Natural killer cell (primary cell): ENCODE measurements around the gene MSMO1. TPM values are rescaled to one million over a fixed set of nuclear protein-coding genes. Genes with fewer than 3 reads are reported as not detected.

ENCODE experiments used
- ATAC-seq, 3 donors: fragments of 150-1000 bp in 2 of 3; fragments of 200-7000 bp in 1 of 3; cut with Tn5 transposase; 1 replicate in 1 of 3; 2 replicates in 2 of 3; pipeline ENCODE4 v1.10.0; 2021; ENCODE audit warnings: mild to moderate bottlenecking in 2 of 3, moderate library complexity in 2 of 3
- DNase-seq, 2 donors: peaks; one replicate each; pipeline versions ENCODE4 v3.0.0 to v3.0.0-alpha.2; 2013 to 2021; ENCODE audit warnings: mixed read lengths in 1 of 2
- H3K27ac ChIP-seq: one replicate; pipeline ENCODE4 v1.5.1; 2013; ENCODE audit warnings: mild to moderate bottlenecking, low read length
- H3K27me3 ChIP-seq: one replicate; pipeline ENCODE4 v1.6.1; 2013; ENCODE audit warnings: low read length; ENCODE audit not compliant: control insufficient read depth, insufficient read depth
- H3K36me3 ChIP-seq: one replicate; pipeline ENCODE4 v1.6.1; 2013; ENCODE audit warnings: low read length; ENCODE audit not compliant: control insufficient read depth, insufficient read depth
- H3K4me1 ChIP-seq: one replicate; pipeline ENCODE4 v1.6.1; 2013; ENCODE audit warnings: low read length; ENCODE audit not compliant: control insufficient read depth, insufficient read depth
- H3K4me3 ChIP-seq: one replicate; pipeline ENCODE4 v1.5.1; 2013; ENCODE audit warnings: low read length
- H3K9me3 ChIP-seq: one replicate; pipeline ENCODE4 v1.6.1; 2013; ENCODE audit warnings: low read length; ENCODE audit not compliant: control insufficient read depth, insufficient read depth
- H3K27ac Mint-ChIP-seq, 2 donors: one replicate each; pipeline ENCODE4 v1.8.0; 2022; ENCODE audit warnings: mild to moderate bottlenecking in 2 of 2, mixed read lengths in 2 of 2, moderate library complexity in 1 of 2
- H3K27me3 Mint-ChIP-seq, 2 donors: one replicate each; pipeline ENCODE4 v1.8.0; 2022; ENCODE audit warnings: low read depth in 2 of 2, mixed read lengths in 2 of 2
- H3K36me3 Mint-ChIP-seq: one replicate; pipeline ENCODE4 v1.8.0; 2022; ENCODE audit warnings: mixed read lengths
- H3K4me1 Mint-ChIP-seq, 2 donors: one replicate each; pipeline ENCODE4 v1.8.0; 2022; ENCODE audit warnings: mixed read lengths in 2 of 2
- H3K4me3 Mint-ChIP-seq: one replicate; pipeline ENCODE4 v1.8.0; 2022; ENCODE audit warnings: mild to moderate bottlenecking, moderate library complexity, mixed read lengths
- H3K9me3 Mint-ChIP-seq, 2 donors: one replicate each; pipeline ENCODE4 v1.8.0; 2022; ENCODE audit warnings: mixed read lengths in 2 of 2
- CTCF ChIP-seq: fragments of 200-600 bp; IDR thresholded peaks from one replicate; pipeline ENCODE4 v1.8.0; 2022; ENCODE audit warnings: antibody characterized with exemption
- WGBS: methylation state at CpG from one replicate; pipeline ENCODE4 v1.1.7; 2013; ENCODE audit warnings: missing lambda C conversion rate; ENCODE audit not compliant: insufficient coverage; 5-methylcytosine and 5-hydroxymethylcytosine counted together
- intact Hi-C: fragments of 100-400 bp; cut with micrococcal nuclease; formaldehyde crosslinking; loops from one replicate; pipeline ENCODE4 v1.14.2; 2022
- total RNA-seq, 4 donors: library from RNA; stranded (reverse); fragments of 120-200 nt in 1 of 4; gene quantifications; one replicate each; pipeline versions ENCODE4 v1.2.3 to v1.2.4, GENCODE V29; 2013 to 2022

The MSMO1 gene
- total RNA-seq, 3 donors from 2014 or later (not counting 1 experiment from before 2014, with no cell fraction given) = 22.5 to 27.7 (median 23.9) TPM

DNA sequence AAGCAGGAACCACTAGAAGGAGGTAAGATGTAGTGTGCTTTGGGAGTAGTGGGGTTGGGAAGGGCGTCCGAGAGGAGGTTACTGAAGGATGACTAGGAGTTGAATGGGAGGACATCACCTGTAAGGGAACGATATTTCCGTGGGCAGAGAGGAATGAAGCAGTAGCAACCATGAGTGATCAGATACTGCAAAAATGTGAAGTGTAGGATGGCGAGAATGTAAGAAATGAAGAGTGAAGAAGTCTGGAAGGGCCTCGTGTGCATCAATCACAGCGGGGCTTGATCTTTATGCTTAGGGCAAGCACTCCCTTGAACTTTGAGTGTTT is 594 bp downstream of the MSMO1 start:
- peaks cover 29 to 39% of the 10 kb centered on the region in 2 donors for H3K4me1 Mint-ChIP-seq
- Histone ChIP-seq H3K27ac (peak overlapping the region; percentile 81), H3K36me3 (no peaks in the 10 kb centered on the region), H3K4me3 (peak overlapping the region; percentile 85), H3K9me3 (no peaks in the 10 kb centered on the region), H3K4me1 (peaks cover 12% of the 10 kb centered on the region), H3K27me3 (no peaks in the 10 kb centered on the region)
- DNase-seq (no peak), ATAC-seq (no peak)
- 2% methylated on average over 7 of the region's 7 CpGs for WGBS
- intact Hi-C loops = loop anchor here (5.0 kb wide), 1 partner anchor 121 kb away; the partner anchor contains the start of gene KLHL2
- H3K4me3 Mint-ChIP-seq = no peak overlapping the region
- no peak overlapping the region for H3K27ac Mint-ChIP-seq
- H3K36me3 Mint-ChIP-seq = no peaks in the 10 kb centered on the region
- no peak for TF ChIP-seq CTCF
- H3K9me3 Mint-ChIP-seq = no peaks in the 10 kb centered on the region
- no peaks in the 10 kb centered on the region for H3K27me3 Mint-ChIP-seq

GRCh38 chr4:165328708-165329107 is 1.2 kb downstream of the MSMO1 start:
- Mint-ChIP-seq H3K27me3 (no peaks in the 10 kb centered on the region), H3K36me3 (no peaks in the 10 kb centered on the region), H3K4me3 (no peak overlapping the region), H3K4me1 (peaks cover 29 to 39% of the 10 kb centered on the region in 2 donors), H3K9me3 (no peaks in the 10 kb centered on the region), H3K27ac (no peak overlapping the region)
- Histone ChIP-seq H3K4me1 (peaks cover 12% of the 10 kb centered on the region), H3K27ac (no peak overlapping the region), H3K4me3 (no peak overlapping the region), H3K36me3 (no peaks in the 10 kb centered on the region), H3K9me3 (no peaks in the 10 kb centered on the region), H3K27me3 (no peaks in the 10 kb centered on the region)
- 74% methylated on average over 3 of the region's 4 CpGs for WGBS
- ATAC-seq (no peak), DNase-seq (no peak)
- intact Hi-C loops = loop anchor here (5.0 kb wide), 1 partner anchor 121 kb away; the partner anchor contains the start of gene KLHL2
- TF ChIP-seq CTCF = no peak

DNA sequence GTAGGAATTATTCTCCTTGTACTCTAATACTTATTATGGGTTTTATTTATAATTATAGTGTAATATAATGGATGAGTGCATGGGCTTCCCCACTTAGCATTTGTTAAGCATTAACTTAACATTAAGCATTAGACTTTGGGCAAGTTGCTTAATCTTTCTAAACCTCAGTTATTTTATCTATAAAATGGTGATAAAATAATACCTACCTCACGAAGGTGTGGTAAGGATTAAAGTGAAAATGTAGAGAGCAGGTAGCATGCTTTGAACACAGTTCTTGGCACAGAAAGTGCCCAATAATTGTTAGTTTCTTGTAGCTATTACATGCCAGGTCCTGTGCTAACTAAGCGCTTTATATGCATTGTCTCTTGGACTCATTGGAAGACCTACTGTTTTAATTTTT is 2.6 kb downstream of the MSMO1 start:
- DNase-seq (no peak), ATAC-seq (no peak)
- H3K9me3 Mint-ChIP-seq = no peaks in the 10 kb centered on the region
- WGBS = 100% methylated on average over 1 of the region's 2 CpGs
- no peaks in the 10 kb centered on the region for H3K36me3 Mint-ChIP-seq
- intact Hi-C loops = no loop called here
- no peak overlapping the region for H3K27ac ChIP-seq
- no peaks in the 10 kb centered on the region for H3K9me3 ChIP-seq
- peaks cover 36 to 39% of the 10 kb centered on the region in 2 donors for H3K4me1 Mint-ChIP-seq
- no peak overlapping the region for H3K4me3 ChIP-seq
- H3K4me1 ChIP-seq = peaks cover 12% of the 10 kb centered on the region
- H3K4me3 Mint-ChIP-seq = no peak overlapping the region
- TF ChIP-seq CTCF = no peak
- H3K27me3 Mint-ChIP-seq = no peaks in the 10 kb centered on the region
- H3K36me3 ChIP-seq = peaks cover 10% of the 10 kb centered on the region
- no peaks in the 10 kb centered on the region for H3K27me3 ChIP-seq
- no peak overlapping the region for H3K27ac Mint-ChIP-seq

GRCh38 chr4:165330666-165331065 is 3.2 kb downstream of the MSMO1 start:
- Histone ChIP-seq H3K27me3 (no peaks in the 10 kb centered on the region), H3K4me1 (peaks cover 12% of the 10 kb centered on the region), H3K36me3 (peaks cover 12% of the 10 kb centered on the region), H3K4me3 (no peak overlapping the region), H3K27ac (no peak overlapping the region), H3K9me3 (no peaks in the 10 kb centered on the region)
- intact Hi-C loops = no loop called here
- Mint-ChIP-seq H3K27ac (peak overlapping the region in 1 of 2 donors; percentile 41), H3K4me1 (peaks cover 35 to 42% of the 10 kb centered on the region in 2 donors), H3K27me3 (no peaks in the 10 kb centered on the region), H3K9me3 (no peaks in the 10 kb centered on the region), H3K4me3 (no peak overlapping the region), H3K36me3 (no peaks in the 10 kb centered on the region)
- ATAC-seq = no peak
- TF ChIP-seq CTCF = no peak
- 92% methylated on average over 5 of the region's 5 CpGs for WGBS
- no peak for DNase-seq
